HepG2 (cell line): ENCODE measurements around the gene ESRRB. TPM values are rescaled to one million over a fixed set of nuclear protein-coding genes. Genes with fewer than 3 reads are reported as not detected.

ENCODE experiments used
- ATAC-seq: fragments of 200-7000 bp; cut with Tn5 transposase; 3 replicates; pipeline ENCODE4 v1.9.1; 2020; ENCODE audit warnings: mild to moderate bottlenecking, moderate library complexity
- BruUV-seq: library from RNA; stranded (reverse); fragments of 400-500 nt; replicated peaks from 2 replicates; lab custom pipeline; 2021; lab: Mats Ljungman, UMichigan
- CTCF ChIA-PET: fragments of 300-600 bp; formaldehyde crosslinking; extraction: SDS; loops from one replicate; lab custom pipeline; 2021; ENCODE audit warnings: low total read pairs, inconsistent platforms, low intra/inter-chr PET ratio; lab: Yijun Ruan, JAX
- POLR2A ChIA-PET: fragments of 350-600 bp; sonication (Branson Sonifier 250); formaldehyde crosslinking; loops from one replicate; lab custom pipeline; 2020; ENCODE audit warnings: antibody characterized with exemption, inconsistent platforms; lab: Yijun Ruan, JAX
- DNase-seq: peaks from one replicate; pipeline ENCODE4 v3.0.0-alpha.2; 2015; ENCODE audit warnings: low spot score
- FAIRE-seq: peaks from 3 replicates; lab custom pipeline; 2011; peaks lifted over from hg19 to GRCh38; lab: Jason Lieb, UNC
- H2AFZ ChIP-seq: one replicate; pipeline ENCODE4 v1.6.1; 2011; ENCODE audit warnings: low read length, inconsistent platforms
- H3K27ac ChIP-seq: fragments of 300-600 bp; 3 replicates; pipeline ENCODE4 v1.8.0; 2011; ENCODE audit warnings: mixed run types, mild to moderate bottlenecking, mixed read lengths, low read length, inconsistent platforms; ENCODE audit not compliant: insufficient read depth; ENCODE audit errors: extremely low read length
- H3K27me3 ChIP-seq, 2 experiments: fragments of 200-600 bp in 1 of 2; 2 replicates in 1 of 2; 3 replicates in 1 of 2; pipeline versions ENCODE4 v1.6.0 to v1.8.0; 2011; ENCODE audit warnings: low read length in 2 of 2, mild to moderate bottlenecking in 2 of 2, moderate library complexity in 2 of 2, inconsistent platforms in 1 of 2; ENCODE audit not compliant: insufficient read depth in 2 of 2, control insufficient read depth in 1 of 2
- H3K36me3 ChIP-seq, 2 experiments: fragments of 200-600 bp in 1 of 2; replicated peaks in 1 of 2; 2 replicates in 1 of 2; 3 replicates in 1 of 2; pipeline versions ENCODE4 v1.5.1 to v1.8.0; 2011; ENCODE audit warnings: low read length in 2 of 2, inconsistent platforms in 1 of 2; ENCODE audit not compliant: insufficient read depth in 2 of 2, control insufficient read depth in 1 of 2
- H3K4me1 ChIP-seq: 2 replicates; pipeline ENCODE4 v1.5.1; 2012; ENCODE audit warnings: low read length, inconsistent platforms; ENCODE audit not compliant: insufficient read depth
- H3K4me2 ChIP-seq: 2 replicates; pipeline ENCODE4 v1.6.0; 2011; ENCODE audit warnings: low read depth, low read length, inconsistent platforms
- H3K4me3 ChIP-seq, 3 experiments: fragments of 200-600 bp in 1 of 3; sonication (generic), shearing (Covaris generic) in 1 of 3; replicated peaks in 1 of 3; 2 replicates each; pipeline ENCODE4 v1.5.1; 2011 to 2016; ENCODE audit warnings: low read length in 3 of 3, inconsistent platforms in 2 of 3, low read depth in 2 of 3, mild to moderate bottlenecking in 2 of 3, control low read depth in 1 of 3, mixed read lengths in 1 of 3; ENCODE audit not compliant: insufficient read depth in 1 of 3
- H3K79me2 ChIP-seq: one replicate; pipeline ENCODE4 v1.6.1; 2011; ENCODE audit warnings: low read length, inconsistent platforms; ENCODE audit not compliant: insufficient read depth
- H3K9ac ChIP-seq: 2 replicates; pipeline ENCODE4 v1.6.0; 2011; ENCODE audit warnings: mild to moderate bottlenecking, low read depth, low read length, inconsistent platforms; ENCODE audit not compliant: insufficient read depth
- H3K9me3 ChIP-seq: 2 replicates; pipeline ENCODE4 v1.5.1; 2012; ENCODE audit warnings: mild to moderate bottlenecking, low read length
- H4K20me1 ChIP-seq: 2 replicates; pipeline ENCODE4 v1.6.0; 2011; ENCODE audit warnings: inconsistent platforms, mild to moderate bottlenecking, low read length, moderate library complexity; ENCODE audit not compliant: insufficient read depth
- BATF2 ChIP-seq: sonication (generic); formaldehyde crosslinking; IDR thresholded peaks from 2 replicates; pipeline ENCODE4 v1.8.0; 2022; ENCODE audit warnings: mild to moderate bottlenecking, missing genetic modification reagents, moderate library complexity
- HNF4A ChIP-seq: sonication (generic); formaldehyde crosslinking; IDR thresholded peaks from 2 replicates; pipeline ENCODE4 v1.4.0; 2020; ENCODE audit warnings: missing genetic modification reagents
- KDM6A ChIP-seq: IDR thresholded peaks from 2 replicates; pipeline ENCODE4 v1.6.1; 2016; ENCODE audit warnings: low read depth
- NRL ChIP-seq: sonication (generic); formaldehyde crosslinking; IDR thresholded peaks from 2 replicates; pipeline ENCODE4 v1.5.0; 2020; ENCODE audit warnings: missing genetic modification reagents, mild to moderate bottlenecking, moderate library complexity, borderline replicate concordance
- PCBP2 ChIP-seq: fragments of 200-400 bp; formaldehyde crosslinking; optimal IDR thresholded peaks from 2 replicates; pipeline ENCODE3; 2018; ENCODE audit warnings: low read length, low read depth; ENCODE audit not compliant: poor library complexity, severe bottlenecking
- TAF15 ChIP-seq: fragments of 200-400 bp; formaldehyde crosslinking; IDR thresholded peaks from one replicate; pipeline ENCODE4 v1.6.1; 2018; ENCODE audit warnings: mild to moderate bottlenecking, low read depth, low read length; ENCODE audit not compliant: poor library complexity, severe bottlenecking
- ZFP36L1 ChIP-seq: sonication (generic); formaldehyde crosslinking; IDR thresholded peaks from 2 replicates; pipeline ENCODE4 v1.8.0; 2022; ENCODE audit warnings: mild to moderate bottlenecking, missing genetic modification reagents, moderate library complexity
- ZNF546 ChIP-seq: sonication (generic); formaldehyde crosslinking; conservative IDR thresholded peaks from 2 replicates; pipeline ENCODE4 v1.8.1; 2023; ENCODE audit warnings: mild to moderate bottlenecking, missing genetic modification reagents
- ZNF556 ChIP-seq: sonication (generic); formaldehyde crosslinking; IDR thresholded peaks from 2 replicates; pipeline ENCODE4 v1.4.0; 2020; ENCODE audit warnings: mild to moderate bottlenecking, missing genetic modification reagents, borderline replicate concordance
- ZNF629 ChIP-seq: sonication (generic); formaldehyde crosslinking; conservative IDR thresholded peaks from 2 replicates; pipeline ENCODE4 v1.5.0; 2020; ENCODE audit warnings: missing genetic modification reagents
- WGBS: methylation state at CpG from one replicate; pipeline ENCODE4 v1.1.6; 2017; ENCODE audit warnings: low lambda C conversion rate; 5-methylcytosine and 5-hydroxymethylcytosine counted together
- in situ Hi-C: cut with HindIII; loops from 2 replicates; pipeline ENCODE4 v1.10.0; 2017; ENCODE audit warnings: low pct_unique_long_range_greater_than_20kb; ENCODE audit not compliant: extremely low pct_ligation_motif_present
- intact Hi-C: fragments of 100-400 bp; cut with micrococcal nuclease; formaldehyde crosslinking; loops from one replicate; pipeline ENCODE4 v1.10.0; 2022; ENCODE audit not compliant: unreplicated experiment
- polyA plus RNA-seq, 8 experiments: library from polyadenylated mRNA; depleted of rRNA in 3 of 8; stranded (reverse) in 7 of 8; unstranded in 1 of 8; fragments of >200 nt; fragmentation: Illumina TruSeq in 4 of 8; extraction: Trizol in 4 of 8; gene quantifications; 2 replicates each; pipeline versions ENCODE4 v1.2.1 to v1.2.3, GENCODE V29; 2011 to 2016; ENCODE audit warnings: low read depth in 4 of 8, missing spikeins in 1 of 8, mixed read lengths in 1 of 8; ENCODE audit not compliant: insufficient read depth in 1 of 8
- total RNA-seq, 5 experiments: library from RNA; depleted of rRNA; stranded (reverse); fragments of >200 nt; fragmentation: Illumina TruSeq; extraction: Trizol; gene quantifications; 2 replicates each; pipeline ENCODE4 v1.2.3, GENCODE V29; 2016; ENCODE audit warnings: low read depth in 1 of 5
- TF ChIP-seq, protein P1 (sequence below): sonication (generic); formaldehyde crosslinking; IDR thresholded peaks from 2 replicates; pipeline ENCODE4 v1.4.0; 2020; ENCODE audit warnings: missing genetic modification reagents, borderline replicate concordance

ESRRB gene
- total and polyA plus RNA-seq, 2 of the 13 experiments (the other 11 are each of a cell fraction or from before 2014, with no cell fraction given) = 0.04 to 0.33 TPM

DNA sequence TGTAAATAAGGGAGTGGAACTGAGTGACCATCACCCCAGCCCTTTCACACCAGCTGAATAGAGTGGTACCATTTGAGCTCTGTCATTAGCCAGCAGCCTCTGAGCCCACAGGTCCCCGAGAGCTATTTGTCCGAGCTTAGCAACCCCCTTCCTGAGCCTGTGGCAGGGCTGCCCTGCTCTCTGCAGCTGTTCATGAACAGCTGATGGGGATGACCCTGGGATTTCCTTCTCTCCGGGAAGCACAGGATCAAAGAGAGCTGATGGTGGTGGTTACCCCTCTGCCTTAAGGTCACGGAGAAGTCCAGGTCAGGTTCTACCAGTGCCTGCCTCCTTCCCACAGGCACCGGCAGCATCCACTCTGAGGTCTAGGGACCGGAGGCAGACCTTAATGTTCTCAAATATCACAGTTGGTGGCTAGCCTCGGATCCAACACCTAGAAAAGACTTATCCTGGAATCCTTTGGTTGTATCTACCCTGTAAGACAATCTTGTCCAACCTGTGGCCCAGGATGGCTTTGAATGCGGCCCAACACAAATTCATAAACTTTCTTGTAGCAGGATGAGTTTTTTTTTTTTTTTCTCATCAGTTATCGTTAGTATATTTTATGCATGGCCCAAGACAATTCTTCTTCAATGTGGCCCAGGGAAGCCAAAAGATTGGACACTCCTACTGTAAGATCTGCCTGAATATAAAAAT lies 81.1 kb downstream of the ESRRB start (continued):
- no peak for TF ChIP-seq TAF15
- TF ChIP-seq KDM6A (CRISPR knock-in tag) = no peak
- TF ChIP-seq ZNF546 (CRISPR knock-in tag) = no peak
- no peak for TF ChIP-seq BATF2 (CRISPR knock-in tag)
- TF ChIP-seq, protein P1, sequence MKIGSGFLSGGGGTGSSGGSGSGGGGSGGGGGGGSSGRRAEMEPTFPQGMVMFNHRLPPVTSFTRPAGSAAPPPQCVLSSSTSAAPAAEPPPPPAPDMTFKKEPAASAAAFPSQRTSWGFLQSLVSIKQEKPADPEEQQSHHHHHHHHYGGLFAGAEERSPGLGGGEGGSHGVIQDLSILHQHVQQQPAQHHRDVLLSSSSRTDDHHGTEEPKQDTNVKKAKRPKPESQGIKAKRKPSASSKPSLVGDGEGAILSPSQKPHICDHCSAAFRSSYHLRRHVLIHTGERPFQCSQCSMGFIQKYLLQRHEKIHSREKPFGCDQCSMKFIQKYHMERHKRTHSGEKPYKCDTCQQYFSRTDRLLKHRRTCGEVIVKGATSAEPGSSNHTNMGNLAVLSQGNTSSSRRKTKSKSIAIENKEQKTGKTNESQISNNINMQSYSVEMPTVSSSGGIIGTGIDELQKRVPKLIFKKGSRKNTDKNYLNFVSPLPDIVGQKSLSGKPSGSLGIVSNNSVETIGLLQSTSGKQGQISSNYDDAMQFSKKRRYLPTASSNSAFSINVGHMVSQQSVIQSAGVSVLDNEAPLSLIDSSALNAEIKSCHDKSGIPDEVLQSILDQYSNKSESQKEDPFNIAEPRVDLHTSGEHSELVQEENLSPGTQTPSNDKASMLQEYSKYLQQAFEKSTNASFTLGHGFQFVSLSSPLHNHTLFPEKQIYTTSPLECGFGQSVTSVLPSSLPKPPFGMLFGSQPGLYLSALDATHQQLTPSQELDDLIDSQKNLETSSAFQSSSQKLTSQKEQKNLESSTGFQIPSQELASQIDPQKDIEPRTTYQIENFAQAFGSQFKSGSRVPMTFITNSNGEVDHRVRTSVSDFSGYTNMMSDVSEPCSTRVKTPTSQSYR (CRISPR knock-in tag) = no peak
- no peak for TF ChIP-seq NRL (CRISPR knock-in tag)

DNA sequence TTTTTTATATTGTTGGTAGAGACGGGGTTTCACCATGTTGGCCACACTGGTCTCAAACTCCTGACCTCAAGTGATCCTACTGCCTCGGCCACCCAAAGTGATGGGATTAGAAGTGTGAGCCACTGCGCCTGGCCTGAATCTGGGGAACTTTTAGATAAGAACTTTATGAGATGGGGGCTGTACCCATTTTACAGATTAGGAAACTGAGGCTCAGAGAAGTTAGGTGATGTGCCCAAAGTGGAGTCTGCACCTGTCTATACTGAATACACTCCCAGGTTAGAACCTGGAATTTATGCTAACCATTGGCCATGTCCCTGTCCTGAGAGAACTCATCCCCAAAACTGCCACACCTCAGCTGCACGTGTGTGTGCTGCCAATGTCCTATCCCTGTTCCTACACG lies 81.9 kb downstream of the ESRRB start:
- H4K20me1 ChIP-seq = no peaks in the 10 kb centered on the region
- H3K4me2 ChIP-seq = no peak overlapping the region
- in situ Hi-C loops = no loop called here
- no peak overlapping the region for H3K27ac ChIP-seq
- BruUV-seq = no TSS peak
- intact Hi-C loops = no loop called here
- H3K4me1 ChIP-seq = no peaks in the 10 kb centered on the region
- 35% methylated on average over 5 of the region's 5 CpGs for WGBS
- POLR2A ChIA-PET = no interaction called here
- TF ChIP-seq HNF4A (CRISPR knock-in tag) (no peak), ZNF556 (CRISPR knock-in tag) (no peak), ZNF629 (CRISPR knock-in tag) (peak; percentile 54; the same call in 1 of the 2 replicates), ZFP36L1 (CRISPR knock-in tag) (no peak), PCBP2 (no peak)
- TF ChIP-seq, all 625 proteins: peak for 1
- no peak overlapping the region for H2AFZ ChIP-seq
- CTCF ChIA-PET = no interaction called here
- no peaks in the 10 kb centered on the region for H3K79me2 ChIP-seq
- FAIRE-seq (no peak), DNase-seq (no peak), ATAC-seq (no peak)
- no peaks in the 10 kb centered on the region for H3K27me3 ChIP-seq
- no peak overlapping the region for H3K4me3 ChIP-seq
- no peak overlapping the region for H3K9ac ChIP-seq
- no peaks in the 10 kb centered on the region for H3K36me3 ChIP-seq
- H3K9me3 ChIP-seq = no peaks in the 10 kb centered on the region
